WTC11 (cell line): ENCODE results near the gene ASB3. TPM values are rescaled to one million over a fixed set of nuclear protein-coding genes. Genes with fewer than 3 reads are reported as not detected.

Source experiments
- ATAC-seq: fragments of 200-7000 bp; cut with Tn5 transposase; 2 replicates; pipeline ENCODE4 v1.10.0; 2021; ENCODE audit warnings: mild to moderate bottlenecking, moderate library complexity
- CTCF ChIA-PET: fragments of 300-600 bp; sonication (Branson Sonifier 250); formaldehyde crosslinking; loops from one replicate; lab custom pipeline; 2021; ENCODE audit warnings: antibody characterized with exemption; lab: Charles Lee
- POLR2A ChIA-PET: fragments of 350-600 bp; sonication (Branson Sonifier 250); formaldehyde crosslinking; loops from one replicate; lab custom pipeline; 2021; ENCODE audit warnings: antibody characterized with exemption; lab: Charles Lee
- DNase-seq: peaks from one replicate; pipeline ENCODE4 v3.0.0; 2021; ENCODE audit warnings: low spot score
- H3K27ac Mint-ChIP-seq: 2 replicates; pipeline ENCODE4 v1.8.0; 2021; ENCODE audit warnings: mixed read lengths
- H3K27me3 Mint-ChIP-seq: 2 replicates; pipeline ENCODE4 v1.8.0; 2021; ENCODE audit warnings: low read depth, mild to moderate bottlenecking, moderate library complexity, mixed read lengths
- H3K36me3 Mint-ChIP-seq: 2 replicates; pipeline ENCODE4 v1.8.0; 2021; ENCODE audit warnings: mixed read lengths
- H3K4me1 Mint-ChIP-seq: 2 replicates; pipeline ENCODE4 v1.8.0; 2022; ENCODE audit warnings: mixed read lengths
- H3K4me3 Mint-ChIP-seq: 2 replicates; pipeline ENCODE4 v1.8.0; 2021; ENCODE audit warnings: mild to moderate bottlenecking, moderate library complexity, mixed read lengths
- H3K9me3 Mint-ChIP-seq: 2 replicates; pipeline ENCODE4 v1.8.0; 2021; ENCODE audit warnings: mixed read lengths
- ATF6 ChIP-seq: sonication (generic); formaldehyde crosslinking; IDR thresholded peaks from 2 replicates; pipeline ENCODE4 v1.8.1; 2023; ENCODE audit warnings: mild to moderate bottlenecking, missing genetic modification reagents
- GTF2I ChIP-seq: fragments of 250-450 bp; sonication (Bioruptor Pico); conservative IDR thresholded peaks from 2 replicates; pipeline ENCODE4 v1.4.0; 2021; ENCODE audit warnings: mild to moderate bottlenecking
- NR1H2 ChIP-seq: sonication (generic); formaldehyde crosslinking; IDR thresholded peaks from 2 replicates; pipeline ENCODE4 v1.9.0; 2021; ENCODE audit warnings: mild to moderate bottlenecking, moderate library complexity, missing genetic modification reagents
- SMAD3 ChIP-seq: sonication (generic); formaldehyde crosslinking; IDR thresholded peaks from 2 replicates; pipeline ENCODE4 v1.8.0; 2022; ENCODE audit warnings: missing genetic modification reagents, mild to moderate bottlenecking, borderline replicate concordance
- SMAD4 ChIP-seq: sonication (generic); formaldehyde crosslinking; IDR thresholded peaks from 2 replicates; pipeline ENCODE4 v1.8.0; 2022; ENCODE audit warnings: mild to moderate bottlenecking, missing genetic modification reagents
- ZBTB21 ChIP-seq: sonication (generic); formaldehyde crosslinking; IDR thresholded peaks from 2 replicates; pipeline ENCODE4 v1.8.1; 2023; ENCODE audit warnings: mild to moderate bottlenecking, missing genetic modification reagents, borderline replicate concordance
- ZNF396 ChIP-seq: fragments of 250-450 bp; sonication (Bioruptor Pico); IDR thresholded peaks from 2 replicates; pipeline ENCODE4 v1.8.0; 2021; ENCODE audit warnings: mild to moderate bottlenecking, moderate library complexity, borderline replicate concordance
- total RNA-seq: library from RNA; stranded (reverse); gene quantifications from 3 replicates; pipeline ENCODE4 v1.2.3, GENCODE V29; 2021
- TF ChIP-seq, protein P1 (sequence below): fragments of 250-450 bp; sonication (Bioruptor Pico); conservative IDR thresholded peaks from 2 replicates; pipeline ENCODE4 v1.9.0; 2021; ENCODE audit warnings: mild to moderate bottlenecking
- TF ChIP-seq, protein P2 (sequence below): fragments of 250-450 bp; sonication (Bioruptor Pico); IDR thresholded peaks from 2 replicates; pipeline ENCODE4 v1.9.0; 2021; ENCODE audit warnings: moderate library complexity, mild to moderate bottlenecking, inconsistent platforms, borderline replicate concordance
- TF ChIP-seq, protein P3 (sequence below): sonication (generic); formaldehyde crosslinking; IDR thresholded peaks from 2 replicates; pipeline ENCODE4 v1.8.1; 2023; ENCODE audit warnings: mild to moderate bottlenecking, missing genetic modification reagents, borderline replicate concordance
- TF ChIP-seq, protein P4 (sequence below): sonication (generic); formaldehyde crosslinking; IDR thresholded peaks from 2 replicates; pipeline ENCODE4 v1.8.1; 2022; ENCODE audit warnings: low read depth, mild to moderate bottlenecking, moderate library complexity, missing genetic modification reagents, borderline replicate concordance

ASB3 gene
- total RNA-seq, 1 experiment from 2014 or later, result 30.2 TPM

- no peaks in the 10 kb centered on the region for H3K27me3 Mint-ChIP-seq
- ChIA-PET POLR2A (no interaction called here), CTCF (no interaction called here)
- H3K4me3 Mint-ChIP-seq, result no peak overlapping the region
- peaks cover 42% of the 10 kb centered on the region for H3K4me1 Mint-ChIP-seq
- H3K27ac Mint-ChIP-seq, result peak overlapping the region; percentile 69
- no peak for TF ChIP-seq ZBTB21 (CRISPR knock-in tag)
- TF ChIP-seq, protein P1, sequence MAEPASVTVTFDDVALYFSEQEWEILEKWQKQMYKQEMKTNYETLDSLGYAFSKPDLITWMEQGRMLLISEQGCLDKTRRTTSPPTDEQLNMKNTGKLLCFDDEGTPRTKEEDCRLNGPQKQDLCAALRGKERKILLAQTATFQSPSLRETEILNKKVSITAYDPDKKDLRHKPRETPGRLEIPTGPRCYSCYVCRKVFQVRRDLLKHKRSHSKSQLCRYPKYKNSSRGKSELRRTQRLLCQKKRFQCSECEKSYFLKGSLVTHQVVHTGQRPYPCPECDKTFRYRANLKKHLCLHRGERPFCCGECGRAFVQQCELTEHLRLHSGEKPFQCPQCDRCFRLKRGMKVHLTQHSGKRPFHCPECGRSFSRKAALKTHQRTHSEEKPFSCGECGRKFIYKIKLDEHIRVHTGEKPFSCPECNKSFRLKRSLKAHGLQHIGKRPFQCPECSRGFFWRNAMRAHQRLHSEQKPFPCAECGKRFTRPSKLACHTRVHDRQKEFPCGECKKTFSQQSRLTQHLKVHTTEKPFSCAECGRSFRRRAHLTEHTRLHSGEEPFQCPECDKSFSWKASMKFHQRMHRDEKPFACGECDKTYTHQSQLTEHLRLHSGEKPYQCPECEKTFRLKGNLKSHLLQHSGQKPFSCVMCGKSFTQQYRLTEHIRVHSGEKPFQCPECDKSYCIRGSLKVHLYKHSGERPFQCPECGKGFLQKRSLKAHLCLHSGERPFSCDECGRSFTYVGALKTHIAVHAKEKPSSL (CRISPR knock-in tag), result no peak
- TF ChIP-seq, protein P2, sequence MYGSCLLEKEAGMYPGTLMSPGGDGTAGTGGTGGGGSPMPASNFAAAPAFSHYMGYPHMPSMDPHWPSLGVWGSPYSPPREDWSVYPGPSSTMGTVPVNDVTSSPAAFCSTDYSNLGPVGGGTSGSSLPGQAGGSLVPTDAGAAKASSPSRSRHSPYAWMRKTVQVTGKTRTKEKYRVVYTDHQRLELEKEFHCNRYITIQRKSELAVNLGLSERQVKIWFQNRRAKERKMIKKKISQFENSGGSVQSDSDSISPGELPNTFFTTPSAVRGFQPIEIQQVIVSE, result no peak
- TF ChIP-seq, protein P3, sequence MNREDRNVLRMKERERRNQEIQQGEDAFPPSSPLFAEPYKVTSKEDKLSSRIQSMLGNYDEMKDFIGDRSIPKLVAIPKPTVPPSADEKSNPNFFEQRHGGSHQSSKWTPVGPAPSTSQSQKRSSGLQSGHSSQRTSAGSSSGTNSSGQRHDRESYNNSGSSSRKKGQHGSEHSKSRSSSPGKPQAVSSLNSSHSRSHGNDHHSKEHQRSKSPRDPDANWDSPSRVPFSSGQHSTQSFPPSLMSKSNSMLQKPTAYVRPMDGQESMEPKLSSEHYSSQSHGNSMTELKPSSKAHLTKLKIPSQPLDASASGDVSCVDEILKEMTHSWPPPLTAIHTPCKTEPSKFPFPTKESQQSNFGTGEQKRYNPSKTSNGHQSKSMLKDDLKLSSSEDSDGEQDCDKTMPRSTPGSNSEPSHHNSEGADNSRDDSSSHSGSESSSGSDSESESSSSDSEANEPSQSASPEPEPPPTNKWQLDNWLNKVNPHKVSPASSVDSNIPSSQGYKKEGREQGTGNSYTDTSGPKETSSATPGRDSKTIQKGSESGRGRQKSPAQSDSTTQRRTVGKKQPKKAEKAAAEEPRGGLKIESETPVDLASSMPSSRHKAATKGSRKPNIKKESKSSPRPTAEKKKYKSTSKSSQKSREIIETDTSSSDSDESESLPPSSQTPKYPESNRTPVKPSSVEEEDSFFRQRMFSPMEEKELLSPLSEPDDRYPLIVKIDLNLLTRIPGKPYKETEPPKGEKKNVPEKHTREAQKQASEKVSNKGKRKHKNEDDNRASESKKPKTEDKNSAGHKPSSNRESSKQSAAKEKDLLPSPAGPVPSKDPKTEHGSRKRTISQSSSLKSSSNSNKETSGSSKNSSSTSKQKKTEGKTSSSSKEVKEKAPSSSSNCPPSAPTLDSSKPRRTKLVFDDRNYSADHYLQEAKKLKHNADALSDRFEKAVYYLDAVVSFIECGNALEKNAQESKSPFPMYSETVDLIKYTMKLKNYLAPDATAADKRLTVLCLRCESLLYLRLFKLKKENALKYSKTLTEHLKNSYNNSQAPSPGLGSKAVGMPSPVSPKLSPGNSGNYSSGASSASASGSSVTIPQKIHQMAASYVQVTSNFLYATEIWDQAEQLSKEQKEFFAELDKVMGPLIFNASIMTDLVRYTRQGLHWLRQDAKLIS (CRISPR knock-in tag), result no peak
- TF ChIP-seq ZNF396, result no peak
- TF ChIP-seq SMAD4, result no peak
- no peak for TF ChIP-seq ATF6 (CRISPR knock-in tag)
- TF ChIP-seq NR1H2 (CRISPR knock-in tag), result no peak
- no peak for TF ChIP-seq GTF2I (CRISPR knock-in tag)
- H3K9me3 Mint-ChIP-seq, result no peaks in the 10 kb centered on the region
- no peaks in the 10 kb centered on the region for H3K36me3 Mint-ChIP-seq
- DNase-seq (no peak), ATAC-seq (no peak)
Observed at GRCh38 chr2:53828331-53828730, 41.6 kb upstream of the ASB3 start.

DNA sequence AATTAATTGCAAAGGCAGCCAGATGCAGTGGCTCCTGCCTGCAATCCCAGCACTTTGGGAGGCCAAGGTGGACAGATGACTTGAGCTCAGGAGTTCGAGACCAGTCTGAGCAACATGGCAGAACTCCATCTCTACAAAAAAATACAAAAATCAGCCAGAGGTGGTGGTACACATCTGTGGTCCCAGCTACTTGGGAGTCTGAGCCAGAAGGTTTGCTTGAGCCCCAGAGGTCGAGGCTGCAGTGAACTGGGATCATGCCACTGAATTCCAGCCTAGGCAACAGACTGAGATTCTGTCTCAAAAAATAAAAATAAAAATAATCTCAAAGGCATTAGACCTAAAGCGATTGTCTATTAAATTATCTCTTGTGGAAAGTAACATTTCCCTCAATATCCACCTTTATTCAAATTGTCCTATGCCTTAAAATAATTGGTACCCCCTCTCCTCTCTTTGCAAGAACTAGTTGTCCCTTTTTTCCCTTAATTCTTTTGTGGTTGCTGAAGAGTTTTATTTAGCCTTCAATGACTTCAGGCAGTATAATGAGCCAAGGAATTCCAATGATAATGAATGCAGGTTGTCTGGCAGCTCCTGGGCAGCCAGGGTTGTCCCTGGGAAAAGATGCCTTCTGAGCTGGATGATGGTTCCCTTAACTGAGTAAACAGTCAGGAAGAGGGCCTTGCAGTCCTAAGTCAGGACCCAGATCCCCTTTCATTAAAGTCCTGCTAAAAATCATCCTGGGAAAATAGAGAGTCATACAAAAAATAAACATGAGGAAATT is 40.8 kb upstream of the ASB3 start:
- Mint-ChIP-seq H3K4me1 (peaks cover 42% of the 10 kb centered on the region), H3K4me3 (no peak overlapping the region)

More for the DNA sequence above, 40.8 kb upstream of the ASB3 start:
- no peaks in the 10 kb centered on the region for H3K36me3 Mint-ChIP-seq
- DNase-seq (no peak), ATAC-seq (peak; percentile 83)
- no peaks in the 10 kb centered on the region for H3K9me3 Mint-ChIP-seq
- CTCF ChIA-PET, result no interaction called here
- POLR2A ChIA-PET, result no interaction called here
- TF ChIP-seq, protein P4, sequence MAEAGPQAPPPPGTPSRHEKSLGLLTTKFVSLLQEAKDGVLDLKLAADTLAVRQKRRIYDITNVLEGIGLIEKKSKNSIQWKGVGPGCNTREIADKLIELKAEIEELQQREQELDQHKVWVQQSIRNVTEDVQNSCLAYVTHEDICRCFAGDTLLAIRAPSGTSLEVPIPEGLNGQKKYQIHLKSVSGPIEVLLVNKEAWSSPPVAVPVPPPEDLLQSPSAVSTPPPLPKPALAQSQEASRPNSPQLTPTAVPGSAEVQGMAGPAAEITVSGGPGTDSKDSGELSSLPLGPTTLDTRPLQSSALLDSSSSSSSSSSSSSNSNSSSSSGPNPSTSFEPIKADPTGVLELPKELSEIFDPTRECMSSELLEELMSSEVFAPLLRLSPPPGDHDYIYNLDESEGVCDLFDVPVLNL (CRISPR knock-in tag), result no peak
- TF ChIP-seq SMAD3 (CRISPR knock-in tag), result no peak
- H3K27me3 Mint-ChIP-seq, result no peaks in the 10 kb centered on the region
- peak overlapping the region; percentile 69 for H3K27ac Mint-ChIP-seq
